Lower leg skin (tissue), 3 donors: ENCODE measurements around the gene SCLY.

Experiments used
- CTCF ChIP-seq, 3 donors: fragments of 450-650 bp; IDR thresholded peaks; one replicate each; pipeline ENCODE4 v1.5.1; 2016; ENCODE audit warnings: antibody characterized with exemption in 3 of 3, mild to moderate bottlenecking in 3 of 3, moderate library complexity in 2 of 3
- POLR2A ChIP-seq, 2 donors: fragments of 450-650 bp; IDR thresholded peaks; one replicate each; pipeline ENCODE4 v1.6.1; 2016 to 2017; ENCODE audit warnings: antibody characterized with exemption in 2 of 2, mild to moderate bottlenecking in 1 of 2, moderate library complexity in 1 of 2

DNA sequence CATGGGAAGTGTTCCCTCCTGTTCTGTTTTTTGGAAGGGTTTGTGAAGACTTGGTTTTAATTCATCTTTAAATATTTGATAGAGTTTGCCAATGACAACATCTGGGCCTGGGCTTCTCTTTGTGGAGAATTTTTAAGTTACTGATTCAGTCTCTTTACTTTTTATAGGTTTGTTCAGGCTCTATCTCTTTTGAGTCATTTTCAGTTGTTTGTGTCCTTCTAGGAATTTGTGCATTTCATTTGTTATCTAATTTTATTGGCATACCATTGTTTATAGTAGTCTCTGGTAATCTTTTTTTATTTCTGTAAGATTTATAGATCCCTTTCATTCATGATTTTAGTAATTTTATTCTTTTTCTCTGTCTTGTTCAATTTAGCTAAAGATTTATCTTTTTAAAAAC lies 14.6 kb downstream of the SCLY start:
- TF ChIP-seq POLR2A (IDR thresholded peaks at IDR 0.05) = no peak
- no peak for TF ChIP-seq CTCF (IDR thresholded peaks at IDR 0.05)
